Measurements from ENCODE around the gene RPL10. TPM values are rescaled to one million over a fixed set of nuclear protein-coding genes. Genes with fewer than 3 reads are reported as not detected.

RPL10 gene
- total RNA-seq, 2 experiments from 2014 or later: 5,036 to 5,204 TPM

DNA sequence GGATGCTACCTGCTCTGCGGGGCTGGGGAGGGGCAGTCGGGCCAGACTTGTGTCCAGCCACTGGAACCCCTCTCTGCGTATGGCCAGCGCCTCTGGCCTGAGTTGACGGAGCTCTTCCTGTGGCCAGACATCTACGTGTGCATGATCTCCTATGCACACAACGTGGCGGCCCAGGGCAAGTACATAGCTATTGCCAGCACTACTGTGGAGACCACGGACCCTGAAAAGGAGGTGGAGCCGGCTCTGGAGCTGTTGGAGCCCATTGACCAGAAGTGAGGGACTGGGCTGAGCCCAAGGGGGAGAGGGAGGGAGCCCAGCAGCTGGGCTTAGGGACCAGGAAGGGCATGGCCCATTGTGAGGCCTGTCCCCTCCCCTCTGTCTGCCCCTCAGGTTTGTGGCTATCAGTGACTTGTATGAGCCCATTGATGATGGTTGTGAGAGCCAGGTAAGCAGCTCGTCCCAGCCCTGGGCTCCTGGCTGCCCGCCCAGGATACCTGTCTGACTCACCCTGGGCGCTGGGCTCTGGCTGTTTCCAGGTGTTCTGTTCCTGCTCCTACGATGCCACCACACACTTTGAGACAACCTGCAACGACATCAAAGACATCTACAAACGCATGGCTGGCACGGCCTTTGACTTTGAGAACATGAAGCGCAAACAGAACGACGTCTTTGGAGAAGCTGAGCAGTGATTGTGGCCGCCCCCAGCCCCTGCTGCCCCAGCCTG is 44.0 kb downstream of the RPL10 start:
- no peaks in the 10 kb centered on the region for H3K27me3 Mint-ChIP-seq
- no peaks in the 10 kb centered on the region for H3K27me3 ChIP-seq (ENCODE audit: control insufficient read depth in 1 of 2, insufficient read depth in 2 of 2, low read length in 2 of 2)
- ATAC-seq (ENCODE audit: poor library complexity) (no peak), DNase-seq (no peak)
- no peaks in the 10 kb centered on the region for H3K9me3 Mint-ChIP-seq
- H3K36me3 ChIP-seq (ENCODE audit: insufficient read depth, low read length): peaks cover 30% of the 10 kb centered on the region
- ChIA-PET POLR2A (interaction anchor here (0.6 to 1.8 kb wide), 5 partner anchors 13 to 62 kb away, joined by 3 to 10 read pairs (median 6); partner anchors contain the start of genes ATP6AP1, PLXNA3 and RPL10), CTCF (no interaction called here)
- H3K4me1 ChIP-seq (ENCODE audit: insufficient read depth, low read length): peaks cover 77% of the 10 kb centered on the region
- H3K4me3 Mint-ChIP-seq: peak overlapping the region; percentile 58
- H3K27ac Mint-ChIP-seq: peak overlapping the region; percentile 73
- H3K36me3 Mint-ChIP-seq (ENCODE audit: low read depth): peaks cover 22% of the 10 kb centered on the region
- intact Hi-C loops (cut with DNase I, micrococcal nuclease): no loop called here
- H3K4me3 ChIP-seq (ENCODE audit: low read length): no peak overlapping the region
- H3K9me3 ChIP-seq (ENCODE audit: control insufficient read depth in 1 of 2, insufficient read depth in 1 of 2, low read length in 2 of 2): no peaks in the 10 kb centered on the region
- peak overlapping the region in 1 of 2 donors; percentile 22 for H3K27ac ChIP-seq (ENCODE audit: low read depth in 1 of 2, low read length in 2 of 2)
- peaks cover 8% of the 10 kb centered on the region for H3K4me1 Mint-ChIP-seq (ENCODE audit: low read depth)
- TF ChIP-seq, protein P1, sequence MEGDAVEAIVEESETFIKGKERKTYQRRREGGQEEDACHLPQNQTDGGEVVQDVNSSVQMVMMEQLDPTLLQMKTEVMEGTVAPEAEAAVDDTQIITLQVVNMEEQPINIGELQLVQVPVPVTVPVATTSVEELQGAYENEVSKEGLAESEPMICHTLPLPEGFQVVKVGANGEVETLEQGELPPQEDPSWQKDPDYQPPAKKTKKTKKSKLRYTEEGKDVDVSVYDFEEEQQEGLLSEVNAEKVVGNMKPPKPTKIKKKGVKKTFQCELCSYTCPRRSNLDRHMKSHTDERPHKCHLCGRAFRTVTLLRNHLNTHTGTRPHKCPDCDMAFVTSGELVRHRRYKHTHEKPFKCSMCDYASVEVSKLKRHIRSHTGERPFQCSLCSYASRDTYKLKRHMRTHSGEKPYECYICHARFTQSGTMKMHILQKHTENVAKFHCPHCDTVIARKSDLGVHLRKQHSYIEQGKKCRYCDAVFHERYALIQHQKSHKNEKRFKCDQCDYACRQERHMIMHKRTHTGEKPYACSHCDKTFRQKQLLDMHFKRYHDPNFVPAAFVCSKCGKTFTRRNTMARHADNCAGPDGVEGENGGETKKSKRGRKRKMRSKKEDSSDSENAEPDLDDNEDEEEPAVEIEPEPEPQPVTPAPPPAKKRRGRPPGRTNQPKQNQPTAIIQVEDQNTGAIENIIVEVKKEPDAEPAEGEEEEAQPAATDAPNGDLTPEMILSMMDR (IDR thresholded peaks at IDR 0.05): no peak

DNA sequence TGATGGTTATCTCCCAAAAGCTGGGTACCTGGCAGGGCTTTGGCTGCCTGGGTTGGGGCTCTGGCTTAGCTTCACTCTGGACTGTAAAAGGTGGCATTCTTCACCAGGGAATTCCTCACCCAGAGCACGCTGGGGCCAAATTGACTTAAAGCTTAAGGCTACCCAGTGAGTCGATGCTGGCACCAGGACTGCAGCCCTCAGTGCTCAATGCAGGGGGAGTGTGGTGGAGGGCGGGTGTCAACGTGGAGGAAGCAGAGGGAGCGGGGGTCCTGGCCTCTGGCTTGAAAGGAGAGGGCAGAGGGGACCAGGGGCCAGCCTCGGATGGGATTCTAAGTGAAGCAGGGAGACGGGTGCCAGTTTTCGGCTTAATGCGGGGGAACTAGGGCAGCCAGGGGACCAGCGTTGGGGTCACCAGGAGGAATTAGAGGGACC is 45.3 kb downstream of the RPL10 start:
- H3K4me1 ChIP-seq (ENCODE audit: insufficient read depth, low read length): peaks cover 68% of the 10 kb centered on the region

DNA sequence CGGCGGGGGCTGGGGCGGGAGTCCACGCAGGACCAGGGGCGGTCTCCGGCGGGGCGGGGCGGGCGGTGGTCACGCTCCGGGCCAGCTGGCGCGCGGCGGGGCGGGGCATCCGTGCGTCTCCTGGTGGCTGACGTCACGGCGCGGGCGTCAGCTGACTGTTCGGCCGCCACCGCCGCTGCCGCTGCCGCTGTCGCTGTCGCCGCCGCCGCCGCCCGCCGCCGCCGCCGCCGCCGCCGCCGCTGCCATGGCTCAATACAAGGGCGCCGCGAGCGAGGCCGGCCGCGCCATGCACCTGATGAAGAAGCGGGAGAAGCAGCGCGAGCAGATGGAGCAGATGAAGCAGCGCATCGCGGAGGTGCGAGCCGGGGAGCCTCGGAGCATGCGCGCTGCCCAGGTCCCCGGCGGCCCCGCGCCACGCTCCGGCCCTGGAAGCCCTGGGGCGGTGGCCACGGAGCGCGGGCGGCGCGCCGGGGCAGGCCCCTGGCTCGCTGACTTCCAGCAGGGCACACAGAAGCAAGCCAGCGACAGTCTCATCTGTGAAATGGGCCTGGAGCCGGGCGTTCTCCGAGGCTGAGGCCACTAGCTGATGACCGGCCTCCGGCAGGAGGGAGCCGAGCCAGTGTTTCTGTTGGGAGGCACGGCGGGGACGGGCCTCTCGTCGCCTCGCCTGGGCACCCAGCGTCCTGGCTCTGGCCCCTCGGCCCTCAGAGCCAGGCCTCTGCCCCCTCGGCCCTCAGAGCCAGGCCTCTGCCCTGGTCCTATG is 46.0 kb downstream of the RPL10 start, which contains the start of gene FAM50A:
Gene FAM50A, plus strand, starts transcription at position 150 of the 763 bp plus-strand sequence. Its CDS starts 95 bp downstream, at position 245.
- peaks cover 61% of the 10 kb centered on the region for H3K4me1 ChIP-seq (ENCODE audit: insufficient read depth, low read length)
- ChIA-PET CTCF (no interaction called here), POLR2A (interaction anchor here (0.6 to 1.9 kb wide), 7 partner anchors 15 to 517 kb away, joined by 3 to 6 read pairs (median 3); partner anchors contain the start of genes ATP6AP1 and RPL10)
- TF ChIP-seq, protein P1 (IDR thresholded peaks at IDR 0.05): no peak
- Mint-ChIP-seq H3K36me3 (ENCODE audit: low read depth) (peaks cover 26% of the 10 kb centered on the region), H3K4me1 (ENCODE audit: low read depth) (peaks cover 8% of the 10 kb centered on the region), H3K27ac (peak within 1 kb of the TSS; percentile 88), H3K27me3 (no peaks in the 10 kb centered on the region), H3K4me3 (peak within 1 kb of the TSS; percentile 86), H3K9me3 (no peaks in the 10 kb centered on the region)
- intact Hi-C loops (cut with DNase I, micrococcal nuclease): no loop called here
- no peaks in the 10 kb centered on the region for H3K9me3 ChIP-seq (ENCODE audit: control insufficient read depth in 1 of 2, insufficient read depth in 1 of 2, low read length in 2 of 2)
- peak; percentile 19 to 89 (median 60) for DNase-seq
- no peaks in the 10 kb centered on the region for H3K27me3 ChIP-seq (ENCODE audit: control insufficient read depth in 1 of 2, insufficient read depth in 2 of 2, low read length in 2 of 2)
- peak; percentile 80 for ATAC-seq (ENCODE audit: poor library complexity)
- H3K27ac ChIP-seq (ENCODE audit: low read depth in 1 of 2, low read length in 2 of 2): peak within 1 kb of the TSS; percentile 69
- peak within 1 kb of the TSS; percentile 52 for H3K4me3 ChIP-seq (ENCODE audit: low read length)
- peaks cover 37% of the 10 kb centered on the region for H3K36me3 ChIP-seq (ENCODE audit: insufficient read depth, low read length)

More for the DNA sequence above, 45.3 kb downstream of the RPL10 start:
- peaks cover 8% of the 10 kb centered on the region for H3K4me1 Mint-ChIP-seq (ENCODE audit: low read depth)
- ChIA-PET CTCF (no interaction called here), POLR2A (interaction anchor here (1.1 to 1.9 kb wide), 6 partner anchors 14 to 516 kb away, joined by 3 to 6 read pairs (median 3); partner anchors contain the start of genes ATP6AP1 and RPL10)
- Histone ChIP-seq H3K27ac (ENCODE audit: low read depth in 1 of 2, low read length in 2 of 2) (peak overlapping the region; percentile 69), H3K9me3 (ENCODE audit: control insufficient read depth in 1 of 2, insufficient read depth in 1 of 2, low read length in 2 of 2) (no peaks in the 10 kb centered on the region), H3K27me3 (ENCODE audit: control insufficient read depth in 1 of 2, insufficient read depth in 2 of 2, low read length in 2 of 2) (no peaks in the 10 kb centered on the region), H3K4me3 (ENCODE audit: low read length) (peak overlapping the region; percentile 44), H3K36me3 (ENCODE audit: insufficient read depth, low read length) (peaks cover 35% of the 10 kb centered on the region)
- intact Hi-C loops (cut with DNase I, micrococcal nuclease): no loop called here
- peak overlapping the region; percentile 88 for H3K27ac Mint-ChIP-seq
- ATAC-seq (ENCODE audit: poor library complexity): peak; percentile 11
- TF ChIP-seq, protein P1 (IDR thresholded peaks at IDR 0.05): no peak
- no peaks in the 10 kb centered on the region for H3K9me3 Mint-ChIP-seq
- no peak for DNase-seq
- peaks cover 25% of the 10 kb centered on the region for H3K36me3 Mint-ChIP-seq (ENCODE audit: low read depth)
- H3K27me3 Mint-ChIP-seq: no peaks in the 10 kb centered on the region
- peak overlapping the region; percentile 86 for H3K4me3 Mint-ChIP-seq
